Chondrocyte (in vitro differentiated cells): ENCODE results near the gene CCR5. TPM values are rescaled to one million over a fixed set of nuclear protein-coding genes. Genes with fewer than 3 reads are reported as not detected.
"Not testable (repeated sequence)": the region's sequence is repeated elsewhere in the genome, so short reads cannot be mapped to it uniquely, and the experiment has no call there.

Experiments
- DNase-seq: peaks from one replicate; pipeline ENCODE4 v3.0.0; 2021; ENCODE audit warnings: mixed read lengths, low spot score
- H3K27ac Mint-ChIP-seq: one replicate; pipeline ENCODE4 v1.8.0; 2021; ENCODE audit warnings: mild to moderate bottlenecking, moderate library complexity, mixed read lengths; ENCODE audit not compliant: unreplicated experiment
- H3K27me3 Mint-ChIP-seq: 2 replicates; pipeline ENCODE4 v1.8.0; 2021; ENCODE audit warnings: low read depth, mixed read lengths
- H3K36me3 Mint-ChIP-seq: 2 replicates; pipeline ENCODE4 v1.8.0; 2021; ENCODE audit warnings: low read depth, mixed read lengths
- H3K4me1 Mint-ChIP-seq: 2 replicates; pipeline ENCODE4 v1.8.0; 2021; ENCODE audit warnings: low read depth, mild to moderate bottlenecking, mixed read lengths
- H3K4me3 Mint-ChIP-seq: one replicate; pipeline ENCODE4 v1.8.0; 2021; ENCODE audit warnings: mild to moderate bottlenecking, moderate library complexity, mixed read lengths; ENCODE audit not compliant: unreplicated experiment
- H3K9me3 Mint-ChIP-seq: 2 replicates; pipeline ENCODE4 v1.8.0; 2021; ENCODE audit warnings: low read depth, mixed read lengths
- CTCF ChIP-seq: fragments of 200-600 bp; sonication (generic); IDR thresholded peaks from 2 replicates; pipeline ENCODE4 v1.5.0; 2021; ENCODE audit warnings: antibody characterized with exemption, mild to moderate bottlenecking, moderate library complexity
- long read RNA-seq: library from polyadenylated mRNA; stranded (forward); transcript quantifications from one replicate; pipeline ENCODE4 v2.0.0, GENCODE V29; 2021
- total RNA-seq: library from RNA; stranded (reverse); gene quantifications from 3 replicates; pipeline ENCODE4 v1.2.1, GENCODE V29; 2021

Gene CCR5
- not detected in 3 replicates for total RNA-seq
- long read RNA-seq = 0 reads

- Mint-ChIP-seq H3K27ac (no peak within 1 kb of the TSS), H3K4me1 (no peaks in the 10 kb centered on the region), H3K4me3 (no peak within 1 kb of the TSS), H3K36me3 (no peaks in the 10 kb centered on the region), H3K9me3 (no peaks in the 10 kb centered on the region), H3K27me3 (peaks cover 64% of the 10 kb centered on the region)
- no peak for DNase-seq
- TF ChIP-seq CTCF = no peak
Observed at GRCh38 chr3:46370839-46371518, at the start of gene CCR5. Gene CCR5 (plus strand): TSS chr3:46370946. CDS start chr3:46372903, 1,957 bp downstream.

DNA sequence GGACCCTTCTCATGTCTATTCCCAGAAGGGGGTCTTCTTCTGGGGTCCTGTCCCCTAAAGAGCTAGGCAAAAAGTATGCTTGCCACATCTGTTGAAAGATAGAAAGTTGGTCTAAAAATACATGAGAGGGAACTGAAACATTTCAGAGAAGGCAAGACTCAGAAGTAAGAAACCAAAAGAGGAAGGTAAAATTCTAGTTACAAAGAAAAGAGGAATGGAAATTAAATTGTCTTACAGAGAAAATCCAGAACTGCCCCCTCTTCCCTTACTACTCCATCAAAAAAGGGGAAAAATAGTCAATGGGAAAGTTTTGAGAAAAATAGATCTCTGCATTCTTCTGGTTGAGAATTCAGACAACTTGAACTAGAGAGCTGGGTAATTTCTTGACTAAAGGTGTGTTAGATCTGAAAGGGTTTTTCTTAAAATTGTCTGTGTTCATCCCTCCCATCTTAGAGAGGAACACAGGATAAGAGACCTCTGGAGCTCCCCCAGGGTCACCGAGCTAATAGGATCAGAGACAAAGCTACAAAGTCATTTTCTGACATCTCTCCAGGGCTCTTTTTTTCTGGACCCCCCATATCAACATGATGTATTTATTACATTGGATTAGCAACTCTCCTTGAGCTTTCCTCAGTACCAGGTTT lies 49.2 kb upstream of the CCR5 start:
- Mint-ChIP-seq H3K36me3 (no peaks in the 10 kb centered on the region), H3K27me3 (peaks cover 34% of the 10 kb centered on the region), H3K4me3 (no peak overlapping the region), H3K4me1 (no peaks in the 10 kb centered on the region), H3K9me3 (peaks cover 4% of the 10 kb centered on the region), H3K27ac (no peak overlapping the region)
- DNase-seq = no peak
- no peak for TF ChIP-seq CTCF

- Mint-ChIP-seq H3K27me3 (peaks cover 31% of the 10 kb centered on the region), H3K27ac (no peak overlapping the region), H3K36me3 (no peaks in the 10 kb centered on the region), H3K4me3 (no peak overlapping the region), H3K9me3 (no peaks in the 10 kb centered on the region), H3K4me1 (no peaks in the 10 kb centered on the region)
- no peak for TF ChIP-seq CTCF
- DNase-seq = no peak
Observed at GRCh38 chr3:46324036-46324435, 46.7 kb upstream of the CCR5 start.

DNA sequence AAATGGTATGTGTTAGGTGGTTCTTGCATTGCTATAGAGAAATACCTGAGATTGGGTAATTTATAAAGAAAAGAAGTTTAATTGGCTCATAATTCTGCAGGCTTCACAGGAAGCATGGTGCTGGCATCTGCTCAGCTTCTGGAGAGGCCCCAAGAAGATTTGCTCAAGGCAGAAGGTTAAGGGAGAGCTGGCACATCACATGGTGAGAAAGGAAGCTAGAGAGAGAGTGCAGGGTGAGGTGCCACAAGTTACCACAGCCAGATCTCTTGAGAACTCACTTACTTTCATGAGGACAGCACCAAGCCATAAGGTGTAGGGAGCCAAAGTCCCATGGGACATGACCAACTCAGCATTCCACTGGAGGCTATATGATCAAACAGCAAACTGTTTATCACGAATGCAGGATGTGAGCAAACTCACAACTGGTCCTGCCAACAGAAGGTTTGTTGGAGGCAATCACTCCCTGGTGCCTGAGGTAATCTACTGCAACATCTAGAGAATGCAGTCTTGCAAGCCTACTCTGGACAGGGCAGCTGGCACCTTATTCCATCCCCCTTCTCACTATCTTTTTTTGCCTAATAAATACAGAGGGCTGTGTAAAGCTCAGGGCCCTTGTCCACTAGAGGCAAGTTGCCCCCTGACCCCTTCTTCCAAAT lies 45.0 kb upstream of the CCR5 start:
- no peak for TF ChIP-seq CTCF
- no peaks in the 10 kb centered on the region for H3K36me3 Mint-ChIP-seq
- H3K4me1 Mint-ChIP-seq = no peaks in the 10 kb centered on the region
- no peak for DNase-seq
- no peak overlapping the region for H3K4me3 Mint-ChIP-seq
- H3K27ac Mint-ChIP-seq = no peak overlapping the region
- no peaks in the 10 kb centered on the region for H3K9me3 Mint-ChIP-seq
- H3K27me3 Mint-ChIP-seq = peaks cover 27% of the 10 kb centered on the region

DNA sequence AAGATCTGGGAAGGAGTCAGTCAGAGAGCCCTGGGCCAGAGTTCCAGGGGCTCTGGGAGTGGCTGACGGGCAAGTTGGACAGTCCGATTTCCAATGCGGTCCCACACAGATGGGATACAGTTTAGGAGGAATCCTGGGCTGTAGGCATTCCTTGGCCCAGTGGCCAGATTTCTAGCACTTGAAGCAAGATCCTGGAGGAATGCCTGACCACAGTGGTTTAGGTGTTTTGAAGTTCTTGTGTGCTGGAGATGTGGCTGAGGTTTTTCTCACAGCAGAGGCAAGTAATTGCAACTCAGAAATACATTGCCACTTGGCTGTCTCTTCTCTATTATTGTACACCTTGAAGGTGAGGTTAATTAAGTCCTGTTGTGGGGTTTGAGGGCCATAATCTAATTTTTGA lies 40.1 kb upstream of the CCR5 start:
- H3K9me3 Mint-ChIP-seq, DNase-seq, H3K36me3 Mint-ChIP-seq, H3K4me3 Mint-ChIP-seq, H3K27ac Mint-ChIP-seq, H3K4me1 Mint-ChIP-seq: not testable (repeated sequence)
- H3K27me3 Mint-ChIP-seq = peaks cover 25% of the 10 kb centered on the region
